Heart left ventricle (tissue), 16 donors: ENCODE results near the gene CAMP. TPM values are rescaled to one million over a fixed set of nuclear protein-coding genes. Genes with fewer than 3 reads are reported as not detected.
A peak's percentile ranks its signal among the peaks of the same experiment; 100 is the strongest.

Experiments used
- ATAC-seq, 4 donors: fragments of 200-7000 bp; cut with Tn5 transposase; one replicate each; pipeline ENCODE4 v1.9.1; 2020 to 2022; ENCODE audit warnings: moderate library complexity in 4 of 4, mild to moderate bottlenecking in 3 of 4, moderate number of reproducible peaks in 1 of 4
- DNase-seq, 5 donors: peaks; one replicate each; pipeline ENCODE4 v3.0.0-alpha.2; 2020
- H3K27ac ChIP-seq, 12 donors: fragments of 200-600 bp; sonication (generic) in 4 of 12; one replicate each; pipeline versions ENCODE4 v1.5.0 to v1.8.0; 2016 to 2022; ENCODE audit warnings: mild to moderate bottlenecking in 2 of 12
- H3K27me3 ChIP-seq, 9 donors: fragments of 200-600 bp; sonication (generic) in 2 of 9; one replicate each; pipeline versions ENCODE4 v1.5.1 to v1.8.0; 2016 to 2022; ENCODE audit warnings: mild to moderate bottlenecking in 3 of 9
- H3K36me3 ChIP-seq, 9 donors: fragments of 200-600 bp; sonication (generic) in 2 of 9; one replicate each; pipeline versions ENCODE4 v1.5.0 to v1.8.0; 2018 to 2022; ENCODE audit warnings: mild to moderate bottlenecking in 2 of 9
- H3K4me1 ChIP-seq, 12 donors: fragments of 200-600 bp; sonication (generic) in 4 of 12; one replicate each; pipeline versions ENCODE4 v1.5.0 to v1.8.0; 2016 to 2022; ENCODE audit warnings: mild to moderate bottlenecking in 3 of 12
- H3K4me3 ChIP-seq, 12 donors: fragments of 200-600 bp; sonication (generic) in 4 of 12; one replicate each; pipeline versions ENCODE4 v1.5.0 to v1.8.0; 2017 to 2022; ENCODE audit warnings: mild to moderate bottlenecking in 9 of 12, moderate library complexity in 4 of 12
- H3K9me3 ChIP-seq, 12 donors: fragments of 200-600 bp; sonication (generic) in 4 of 12; one replicate each; pipeline versions ENCODE4 v1.5.0 to v1.8.0; 2016 to 2022; ENCODE audit warnings: mild to moderate bottlenecking in 1 of 12
- CTCF ChIP-seq, 12 donors: fragments of 200-600 bp; sonication (generic) in 4 of 12; IDR thresholded peaks; one replicate each; pipeline versions ENCODE4 v1.5.0 to v1.8.0; 2018 to 2022; ENCODE audit warnings: antibody characterized with exemption in 12 of 12, mild to moderate bottlenecking in 5 of 12
- POLR2A ChIP-seq, 2 donors: fragments of 450-650 bp; IDR thresholded peaks; one replicate each; pipeline ENCODE4 v1.6.1; 2017; ENCODE audit warnings: antibody characterized with exemption in 2 of 2, mild to moderate bottlenecking in 2 of 2, moderate library complexity in 2 of 2
- WGBS, 4 donors: extraction: QIAGEN DNeasy Blood & Tissue Kit in 2 of 4; methylation state at CpG; one replicate each; pipeline versions ENCODE4 v1.1.5 to v1.1.7; 2013 to 2018; 5-methylcytosine and 5-hydroxymethylcytosine counted together
- intact Hi-C, 10 donors: fragments of 100-400 bp; cut with DNase I; formaldehyde crosslinking; loops; one replicate each; pipeline versions ENCODE4 v1.11.1 to v1.14.2; 2022
- long read RNA-seq, 3 donors: library from polyadenylated mRNA; unstranded; transcript quantifications; one replicate each; pipeline ENCODE4 v2.0.0, GENCODE V29; 2020 to 2021
- polyA plus RNA-seq, 2 donors: library from polyadenylated mRNA; stranded (reverse); fragments of 200-250 nt; gene quantifications; one replicate each; pipeline ENCODE4 v1.2.3, GENCODE V29; 2013
- total RNA-seq, 9 donors: library from RNA; depleted of rRNA in 2 of 9; stranded (reverse); fragments of >200 nt in 2 of 9; fragmentation: NEBNext Ultra II Directional in 3 of 9; extraction: Animal tissue kit (Norgen Biotek cat#: 25700) in 3 of 9; gene quantifications; one replicate each; pipeline versions ENCODE4 v1.1.0 to v1.2.4, GENCODE V29; 2016 to 2023
- donor health status: ischemic (EF 13 %, LVEDD 7.1; RV severe dilation, severe dysfunction).
- donor health status: healthy with polysubstance abuse.
- donor health status: DM: no; HTN: yes; CAD: no.
- donor health status: DM: no; HTN: no; CAD: no.
- donor health status: ischemic (EF 25% LVEDD 6.9; RV normal size, moderate dysfunction).
- donor health status: ischemic (EF 25% LVEDD 5.7; RV mildly dilated, moderate dysfunction).
- donor health status: healthy.
- donor health status: DM: yes; HTN: yes; CAD: no.
- donor health status: ischemic (EF 35%, LVEDD 5.7; RV mildly dilated, moderate dysfunction).
- donor health status: nonischemic (EF 11% LVEDD 7.7; RV severe dilation, severe dysfunction).
- donor health status: DM: yes; HTN: yes; CAD: no.
- donor health status: PGD.
- donor health status: ischemic (EF 29% LVEDD 5.4; RV normal size, mild dysfunction).
- donor health status: nonischemic (EF 23%, LVEDD 6.1; RV moderate dilation, normal function).

The CAMP gene
- total RNA-seq = 1 to 10 TPM in 1 of 9 donors, under 1 TPM in 1, not detected in 7; 0.48 to 3.0 TPM
- polyA plus RNA-seq = 1 to 10 TPM in 1 of 2 donors, under 1 TPM in 1; 0.76 to 1.2 TPM
- long read RNA-seq, donor 1 = 0 reads
- long read RNA-seq, donor 2 = 0 reads
- long read RNA-seq, donor 3 = 0 reads

GRCh38 chr3:48222616-48223513, at the start of gene CAMP:
Gene CAMP (plus strand): TSS chr3:48223495. CDS start chr3:48223512, 17 bp downstream.
- no peak within 1 kb of the TSS for H3K27ac ChIP-seq
- peaks cover 0 to 25% (median 0%) of the 10 kb centered on the region in 12 donors for H3K4me1 ChIP-seq
- intact Hi-C loops = no loop called here

GRCh38 chr3:48178072-48178471, 45.2 kb upstream of the CAMP start:
- Histone ChIP-seq H3K36me3 (peaks cover 0 to 55% (median 0%) of the 10 kb centered on the region in 9 donors), H3K9me3 (no peaks in the 10 kb centered on the region), H3K4me3 (no peak overlapping the region), H3K4me1 (peaks cover 0 to 6% (median 0%) of the 10 kb centered on the region in 12 donors), H3K27ac (no peak overlapping the region), H3K27me3 (no peaks in the 10 kb centered on the region)
- intact Hi-C loops = no loop called here
- 44 to 71% (median 62%) methylated on average over 2 of the region's 2 CpGs for WGBS, 4 donors
- TF ChIP-seq CTCF (IDR thresholded peaks at IDR 0.05) = no peak
- TF ChIP-seq POLR2A (IDR thresholded peaks at IDR 0.05) = no peak
- ATAC-seq (peak; percentile 66 to 85 (median 80)), DNase-seq (no peak)

More at GRCh38 chr3:48222616-48223513, at the start of gene CAMP:
- TF ChIP-seq CTCF (IDR thresholded peaks at IDR 0.05) (no peak), POLR2A (IDR thresholded peaks at IDR 0.05) (no peak)
- Histone ChIP-seq H3K36me3 (no peaks in the 10 kb centered on the region), H3K9me3 (no peaks in the 10 kb centered on the region), H3K27me3 (no peaks in the 10 kb centered on the region), H3K4me3 (no peak within 1 kb of the TSS)
- ATAC-seq (peak in 3 of 4 donors; percentile 21 to 74 (median 61)), DNase-seq (peak; percentile 31 to 88 (median 65))
- WGBS, 4 donors = 88 to 92% (median 89%) methylated on average over 11 of the region's 11 CpGs

- Histone ChIP-seq H3K4me3 (no peak overlapping the region), H3K4me1 (peaks cover 0 to 6% (median 0%) of the 10 kb centered on the region in 12 donors), H3K36me3 (peaks cover 0 to 41% (median 0%) of the 10 kb centered on the region in 9 donors), H3K9me3 (no peaks in the 10 kb centered on the region), H3K27ac (no peak overlapping the region), H3K27me3 (no peaks in the 10 kb centered on the region)
- intact Hi-C loops = no loop called here
- ATAC-seq = no peak
- no peak for DNase-seq
- TF ChIP-seq CTCF (IDR thresholded peaks at IDR 0.05) (no peak), POLR2A (IDR thresholded peaks at IDR 0.05) (no peak)
- WGBS, 4 donors = 94 to 100% (median 97%) methylated on average over 5 of the region's 5 CpGs
These were observed 43.3 kb upstream of the CAMP start for GRCh38 chr3:48180021-48180420.

GRCh38 chr3:48180531-48181253, 42.6 kb upstream of the CAMP start:
- DNase-seq = no peak
- 91 to 95% (median 92%) methylated on average over 5 of the region's 5 CpGs for WGBS, 4 donors
- Histone ChIP-seq H3K4me1 (peaks cover 0 to 6% (median 0%) of the 10 kb centered on the region in 12 donors), H3K27me3 (no peaks in the 10 kb centered on the region), H3K4me3 (no peak overlapping the region), H3K36me3 (peaks cover 0 to 40% (median 0%) of the 10 kb centered on the region in 9 donors), H3K27ac (no peak overlapping the region), H3K9me3 (no peaks in the 10 kb centered on the region)
- intact Hi-C loops = no loop called here
- TF ChIP-seq CTCF (IDR thresholded peaks at IDR 0.05) (no peak), POLR2A (IDR thresholded peaks at IDR 0.05) (no peak)
- no peak for ATAC-seq
